ENCODE measurements around the gene SIAE.

The SIAE gene

GRCh38 chr11:124669193-124669592 is 4.3 kb downstream of the SIAE start:
- peak; percentile 33; the same call in 1 of the 2 replicates for TF ChIP-seq CTCF (IDR thresholded peaks at IDR 0.05; ENCODE audit: low read depth, low read length)
- no peak overlapping the region for H3K4me3 ChIP-seq (ENCODE audit: low read depth, low read length)

- no peak for TF ChIP-seq CTCF (IDR thresholded peaks at IDR 0.05; ENCODE audit: low read depth, low read length)
- no peak overlapping the region for H3K4me3 ChIP-seq (ENCODE audit: low read depth, low read length)
These were observed 5.9 kb downstream of the SIAE start for GRCh38 chr11:124667601-124668000.

GRCh38 chr11:124663861-124664260 is 9.7 kb downstream of the SIAE start:
- TF ChIP-seq CTCF (IDR thresholded peaks at IDR 0.05; ENCODE audit: low read depth, low read length), result no peak
- no peak overlapping the region for H3K4me3 ChIP-seq (ENCODE audit: low read depth, low read length)

GRCh38 chr11:124662106-124662505 is 11.4 kb downstream of the SIAE start:
- TF ChIP-seq CTCF (IDR thresholded peaks at IDR 0.05; ENCODE audit: low read depth, low read length), result no peak

GRCh38 chr11:124661553-124661952 is 12.0 kb downstream of the SIAE start:
- TF ChIP-seq CTCF (IDR thresholded peaks at IDR 0.05; ENCODE audit: low read depth, low read length), result no peak
- H3K4me3 ChIP-seq (ENCODE audit: low read depth, low read length), result no peak overlapping the region

More at GRCh38 chr11:124662106-124662505, 11.4 kb downstream of the SIAE start:
- H3K4me3 ChIP-seq (ENCODE audit: low read depth, low read length), result no peak overlapping the region

GRCh38 chr11:124658986-124659385 is 14.6 kb downstream of the SIAE start:
- H3K4me3 ChIP-seq (ENCODE audit: low read depth, low read length), result no peak overlapping the region
- TF ChIP-seq CTCF (IDR thresholded peaks at IDR 0.05; ENCODE audit: low read depth, low read length), result no peak

- H3K4me3 ChIP-seq (ENCODE audit: low read depth, low read length), result no peak overlapping the region
These were observed 15.0 kb downstream of the SIAE start for GRCh38 chr11:124658501-124658900.

More at GRCh38 chr11:124658501-124658900, 15.0 kb downstream of the SIAE start:
- no peak for TF ChIP-seq CTCF (IDR thresholded peaks at IDR 0.05; ENCODE audit: low read depth, low read length)
